Lung (tissue), 12 donors: ENCODE measurements around the gene FAM13B. TPM values are rescaled to one million over a fixed set of nuclear protein-coding genes. Genes with fewer than 3 reads are reported as not detected.

Source experiments
- ATAC-seq: fragments of 200-7000 bp; cut with Tn5 transposase; one replicate; pipeline ENCODE4 v1.9.1; 2020; ENCODE audit warnings: moderate number of reproducible peaks; ENCODE audit not compliant: insufficient read depth, low FRiP score
- DNase-seq, 3 donors: peaks; one replicate each; pipeline ENCODE4 v3.0.0-alpha.2; 2013 to 2017
- H3K27ac ChIP-seq, 2 donors: one replicate each; pipeline ENCODE4 v1.5.1; 2013; ENCODE audit warnings: mild to moderate bottlenecking in 2 of 2, moderate library complexity in 2 of 2, control low read depth in 1 of 2, inconsistent platforms in 1 of 2, low read depth in 1 of 2, low read length in 1 of 2
- H3K27me3 ChIP-seq, 3 donors: one replicate each; pipeline ENCODE4 v1.5.1; 2013; ENCODE audit warnings: low read length in 2 of 3; ENCODE audit not compliant: control insufficient read depth in 3 of 3, insufficient read depth in 3 of 3
- H3K36me3 ChIP-seq, 4 donors: one replicate each; pipeline ENCODE4 v1.5.1; 2013; ENCODE audit warnings: low read length in 4 of 4, mild to moderate bottlenecking in 1 of 4, moderate library complexity in 1 of 4; ENCODE audit not compliant: control insufficient read depth in 4 of 4, insufficient read depth in 4 of 4
- H3K4me1 ChIP-seq, 5 donors: one replicate each; pipeline ENCODE4 v1.5.1; 2013; ENCODE audit warnings: low read length in 5 of 5, mild to moderate bottlenecking in 2 of 5, moderate library complexity in 1 of 5; ENCODE audit not compliant: control insufficient read depth in 5 of 5, insufficient read depth in 5 of 5
- H3K4me3 ChIP-seq: one replicate; pipeline ENCODE4 v1.5.1; 2013; ENCODE audit warnings: mild to moderate bottlenecking, control low read depth, moderate library complexity
- H3K9ac ChIP-seq, 2 donors: one replicate each; pipeline ENCODE4 v1.5.1; 2013; ENCODE audit warnings: low read length in 2 of 2, control low read depth in 1 of 2; ENCODE audit not compliant: insufficient read depth in 1 of 2
- H3K9me3 ChIP-seq, 4 donors: one replicate each; pipeline ENCODE4 v1.5.1; 2013; ENCODE audit warnings: low read length in 3 of 4, mild to moderate bottlenecking in 1 of 4, moderate library complexity in 1 of 4; ENCODE audit not compliant: control insufficient read depth in 4 of 4, insufficient read depth in 3 of 4
- CTCF ChIP-seq: IDR thresholded peaks from 2 replicates; pipeline ENCODE4 v1.5.1; 2012; ENCODE audit warnings: mild to moderate bottlenecking; ENCODE audit errors: control extremely low read depth, extremely low read depth
- WGBS, 2 donors: extraction: QIAGEN DNeasy Blood & Tissue Kit; methylation state at CpG; one replicate each; pipeline ENCODE4 v1.1.7; 2013; 5-methylcytosine and 5-hydroxymethylcytosine counted together
- polyA plus RNA-seq, 2 donors: library from polyadenylated mRNA; stranded (reverse); fragments of 200-250 nt; gene quantifications; one replicate each; pipeline ENCODE4 v1.2.1, GENCODE V29; 2013
- total RNA-seq, 2 donors: library from RNA; depleted of rRNA in 1 of 2; stranded (reverse); fragments of >200 nt in 1 of 2; gene quantifications; one replicate each; pipeline ENCODE4 v1.2.1, GENCODE V29; 2014 to 2021
- donor health status: control.
- donor health status: control.
- donor health status: Bipolar disorder and iron deficiency.
- donor health status: healthy.
- donor health status: DM: yes; HTN: yes; CAD: no.

The FAM13B gene
- total and polyA plus RNA-seq, 4 donors, result 7.6 to 63.6 (median 23.4) TPM

- Histone ChIP-seq H3K27me3 (no peaks in the 10 kb centered on the region), H3K9me3 (no peaks in the 10 kb centered on the region), H3K4me1 (peaks cover 0 to 4% (median 0%) of the 10 kb centered on the region in 5 donors), H3K9ac (no peak overlapping the region), H3K27ac (no peak overlapping the region), H3K4me3 (no peak overlapping the region), H3K36me3 (peaks cover 5 to 26% (median 20%) of the 10 kb centered on the region in 4 donors)
- 92 to 93% methylated on average over 1 of the region's 1 CpG for WGBS, 2 donors
- TF ChIP-seq CTCF, result no peak
- ATAC-seq, result no peak
- no peak for DNase-seq
Measured at GRCh38 chr5:137935190-137935589, 97.7 kb downstream of the FAM13B start.

GRCh38 chr5:137933491-137933911, 99.4 kb downstream of the FAM13B start:
- peak in 1 of 3 donors; percentile 6 for DNase-seq
- 34 to 49% methylated on average over 3 of the region's 3 CpGs for WGBS, 2 donors

GRCh38 chr5:137932800-137933199, 100.1 kb downstream of the FAM13B start:
- no peak for DNase-seq
- no peak for TF ChIP-seq CTCF
- Histone ChIP-seq H3K9me3 (no peaks in the 10 kb centered on the region), H3K27ac (no peak overlapping the region), H3K36me3 (peaks cover 0 to 8% (median 3%) of the 10 kb centered on the region in 4 donors), H3K9ac (no peak overlapping the region), H3K4me3 (no peak overlapping the region), H3K4me1 (peaks cover 0 to 4% (median 0%) of the 10 kb centered on the region in 5 donors), H3K27me3 (no peaks in the 10 kb centered on the region)
- ATAC-seq, result no peak
- 69 to 78% methylated on average over 3 of the region's 3 CpGs for WGBS, 2 donors

More at GRCh38 chr5:137933491-137933911, 99.4 kb downstream of the FAM13B start:
- peaks cover 1 to 11% (median 6%) of the 10 kb centered on the region in 4 donors for H3K36me3 ChIP-seq
- H3K4me1 ChIP-seq, result peaks cover 0 to 4% (median 0%) of the 10 kb centered on the region in 5 donors
- TF ChIP-seq CTCF, result no peak
- no peak overlapping the region for H3K27ac ChIP-seq
- no peaks in the 10 kb centered on the region for H3K9me3 ChIP-seq
- no peak for ATAC-seq
- no peaks in the 10 kb centered on the region for H3K27me3 ChIP-seq
- H3K9ac ChIP-seq, result no peak overlapping the region
- no peak overlapping the region for H3K4me3 ChIP-seq

GRCh38 chr5:137923856-137924255, 109.0 kb downstream of the FAM13B start:
- 39 to 45% methylated on average over 4 of the region's 4 CpGs for WGBS, 2 donors
- TF ChIP-seq CTCF, result no peak
- Histone ChIP-seq H3K9me3 (no peaks in the 10 kb centered on the region), H3K27me3 (no peaks in the 10 kb centered on the region), H3K9ac (no peak overlapping the region), H3K4me1 (no peaks in the 10 kb centered on the region), H3K4me3 (no peak overlapping the region), H3K27ac (no peak overlapping the region), H3K36me3 (peaks cover 0 to 4% (median 2%) of the 10 kb centered on the region in 4 donors)
- DNase-seq (peak in 2 of 3 donors; percentile 24 to 40), ATAC-seq (no peak)
